WTC11 (cell line): ENCODE data around the gene LGALS9.

Source experiments
- AFF4 ChIP-seq: sonication (generic); formaldehyde crosslinking; IDR thresholded peaks from 2 replicates; pipeline ENCODE4 v1.8.1; 2023; ENCODE audit warnings: mild to moderate bottlenecking, missing genetic modification reagents, borderline replicate concordance
- ATF2 ChIP-seq: sonication (generic); formaldehyde crosslinking; IDR thresholded peaks from 2 replicates; pipeline ENCODE4 v1.8.1; 2022; ENCODE audit warnings: low read depth, missing genetic modification reagents, borderline replicate concordance
- CREB1 ChIP-seq: sonication (generic); formaldehyde crosslinking; IDR thresholded peaks from 2 replicates; pipeline ENCODE4 v1.8.0; 2023; ENCODE audit warnings: mild to moderate bottlenecking, missing genetic modification reagents
- CREM ChIP-seq: sonication (generic); formaldehyde crosslinking; IDR thresholded peaks from 2 replicates; pipeline ENCODE4 v1.8.1; 2022; ENCODE audit warnings: mild to moderate bottlenecking, missing genetic modification reagents, moderate library complexity
- CTCF ChIP-seq: fragments of 200-600 bp; IDR thresholded peaks from 2 replicates; pipeline ENCODE4 v1.8.0; 2022; ENCODE audit warnings: antibody characterized with exemption
- SMAD4 ChIP-seq: sonication (generic); formaldehyde crosslinking; IDR thresholded peaks from 2 replicates; pipeline ENCODE4 v1.8.0; 2022; ENCODE audit warnings: mild to moderate bottlenecking, missing genetic modification reagents
- ZNF138 ChIP-seq: sonication (generic); formaldehyde crosslinking; conservative IDR thresholded peaks from 2 replicates; pipeline ENCODE4 v1.8.1; 2022; ENCODE audit warnings: mild to moderate bottlenecking, moderate library complexity, missing genetic modification reagents
- ZNF423 ChIP-seq: fragments of 250-450 bp; sonication (Bioruptor Pico); IDR thresholded peaks from 2 replicates; pipeline ENCODE4 v2.1.2; 2022; ENCODE audit warnings: mild to moderate bottlenecking, moderate library complexity
- TF ChIP-seq, protein P1 (sequence below): sonication (generic); formaldehyde crosslinking; IDR thresholded peaks from 2 replicates; pipeline ENCODE4 v1.8.0; 2022; ENCODE audit warnings: mild to moderate bottlenecking, missing genetic modification reagents

- TF ChIP-seq CTCF (no peak), ATF2 (no peak), ZNF423 (CRISPR knock-in tag) (no peak), CREB1 (CRISPR knock-in tag) (no peak), AFF4 (CRISPR knock-in tag) (no peak), CREM (no peak), ZNF138 (CRISPR knock-in tag) (no peak), SMAD4 (CRISPR knock-in tag) (no peak)
- TF ChIP-seq, protein P1, sequence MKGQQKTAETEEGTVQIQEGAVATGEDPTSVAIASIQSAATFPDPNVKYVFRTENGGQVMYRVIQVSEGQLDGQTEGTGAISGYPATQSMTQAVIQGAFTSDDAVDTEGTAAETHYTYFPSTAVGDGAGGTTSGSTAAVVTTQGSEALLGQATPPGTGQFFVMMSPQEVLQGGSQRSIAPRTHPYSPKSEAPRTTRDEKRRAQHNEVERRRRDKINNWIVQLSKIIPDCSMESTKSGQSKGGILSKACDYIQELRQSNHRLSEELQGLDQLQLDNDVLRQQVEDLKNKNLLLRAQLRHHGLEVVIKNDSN (CRISPR knock-in tag): no peak
These were observed 22.4 kb upstream of the LGALS9 start for GRCh38 chr17:27608328-27609230.
